AG08396 (cell line): ENCODE results near the gene SEMA4D.

Source experiments
- DNase-seq: peaks from one replicate; pipeline ENCODE4 v3.0.0; 2012; ENCODE audit warnings: low spot score, mixed read lengths

The SEMA4D gene

GRCh38 chr9:89312222-89312571, 185.7 kb downstream of the SEMA4D start:
- DNase-seq = no peak

- DNase-seq = no peak
Observed at GRCh38 chr9:89311346-89312221, 186.3 kb downstream of the SEMA4D start.
